ENCODE data around the gene C20orf144.

The C20orf144 gene

GRCh38 chr20:33650111-33650752 lies 11.9 kb upstream of the C20orf144 start:
- no peak for DNase-seq (ENCODE audit: low read depth)

GRCh38 chr20:33650753-33651561 lies 11.2 kb upstream of the C20orf144 start:
- no peak for DNase-seq (ENCODE audit: low read depth)

- DNase-seq (ENCODE audit: low read depth): no peak
Observed at GRCh38 chr20:33651562-33652048, 10.5 kb upstream of the C20orf144 start.

GRCh38 chr20:33653218-33653899 lies 8.8 kb upstream of the C20orf144 start:
- DNase-seq (ENCODE audit: low read depth): peak; percentile 74

GRCh38 chr20:33653900-33654596 lies 8.1 kb upstream of the C20orf144 start:
- no peak for DNase-seq (ENCODE audit: low read depth)

- DNase-seq (ENCODE audit: low read depth): no peak
Observed at GRCh38 chr20:33654680-33655161, 7.4 kb upstream of the C20orf144 start.

- no peak for DNase-seq (ENCODE audit: low read depth)
Observed at GRCh38 chr20:33655164-33655563, 7.0 kb upstream of the C20orf144 start.

GRCh38 chr20:33656010-33656782 lies 5.9 kb upstream of the C20orf144 start:
- DNase-seq (ENCODE audit: low read depth): no peak

- no peak for DNase-seq (ENCODE audit: low read depth)
Observed at GRCh38 chr20:33656783-33657703, 5.1 kb upstream of the C20orf144 start.

GRCh38 chr20:33657704-33658095 lies 4.4 kb upstream of the C20orf144 start:
- no peak for DNase-seq (ENCODE audit: low read depth)

- no peak for DNase-seq (ENCODE audit: low read depth)
Observed at GRCh38 chr20:33658510-33658909, 3.6 kb upstream of the C20orf144 start.

- DNase-seq (ENCODE audit: low read depth): no peak
Observed at GRCh38 chr20:33658929-33659328, 3.2 kb upstream of the C20orf144 start.

GRCh38 chr20:33659341-33660034 lies 2.6 kb upstream of the C20orf144 start:
- DNase-seq (ENCODE audit: low read depth): no peak

- no peak for DNase-seq (ENCODE audit: low read depth)
Observed at GRCh38 chr20:33660035-33660684, 2.0 kb upstream of the C20orf144 start.

- DNase-seq (ENCODE audit: low read depth): no peak
Observed at GRCh38 chr20:33660685-33661058, 1.5 kb upstream of the C20orf144 start.

GRCh38 chr20:33663161-33664084 lies 1.3 kb downstream of the C20orf144 start:
- DNase-seq (ENCODE audit: low read depth): peak; percentile 81

GRCh38 chr20:33664085-33664761 lies 2.1 kb downstream of the C20orf144 start:
- DNase-seq (ENCODE audit: low read depth): no peak

All from EH (cell line).